WI38 (cell line): ENCODE results near the gene FER.
"Not testable (repeated sequence)": the region's sequence is repeated elsewhere in the genome, so short reads cannot be mapped to it uniquely, and the experiment has no call there.

Source experiments
- H3K4me3 ChIP-seq: 2 replicates; pipeline ENCODE4 v1.5.1; 2011; ENCODE audit warnings: low read depth, mild to moderate bottlenecking, control low read depth, low read length
- CTCF ChIP-seq: IDR thresholded peaks from 2 replicates; pipeline ENCODE4 v1.5.1; 2012; ENCODE audit warnings: low read depth, mild to moderate bottlenecking, control low read depth, low read length

The FER gene

GRCh38 chr5:108998216-108998615 is 250.5 kb downstream of the FER start:
- TF ChIP-seq CTCF = no peak
- no peak overlapping the region for H3K4me3 ChIP-seq

GRCh38 chr5:109003928-109004327 is 256.2 kb downstream of the FER start:
- no peak for TF ChIP-seq CTCF
- no peak overlapping the region for H3K4me3 ChIP-seq

- H3K4me3 ChIP-seq = no peak overlapping the region
- no peak for TF ChIP-seq CTCF
These were observed 257.8 kb downstream of the FER start for GRCh38 chr5:109005297-109006009.

GRCh38 chr5:109006129-109006528 is 258.4 kb downstream of the FER start:
- TF ChIP-seq CTCF = no peak
- no peak overlapping the region for H3K4me3 ChIP-seq

GRCh38 chr5:109016300-109016699 is 268.6 kb downstream of the FER start:
- no peak for TF ChIP-seq CTCF

GRCh38 chr5:109022056-109022455 is 274.4 kb downstream of the FER start:
- TF ChIP-seq CTCF = no peak
- no peak overlapping the region for H3K4me3 ChIP-seq

More at GRCh38 chr5:109016300-109016699, 268.6 kb downstream of the FER start:
- H3K4me3 ChIP-seq = no peak overlapping the region

- H3K4me3 ChIP-seq = not testable (repeated sequence)
These were observed 278.0 kb downstream of the FER start for GRCh38 chr5:109025729-109026128.

GRCh38 chr5:109027983-109028607 is 280.4 kb downstream of the FER start:
- no peak for TF ChIP-seq CTCF
- no peak overlapping the region for H3K4me3 ChIP-seq
